Suprapubic skin (tissue), 4 donors: Measurements from ENCODE around the gene CAMK2G. TPM values are rescaled to one million over a fixed set of nuclear protein-coding genes. Genes with fewer than 3 reads are reported as not detected.

Experiments used
- DNase-seq, 2 donors: peaks; one replicate each; pipeline ENCODE4 v3.0.0-alpha.2; 2019; ENCODE audit warnings: low spot score in 2 of 2
- H3K27ac ChIP-seq: fragments of 200-600 bp; sonication (generic); one replicate; pipeline ENCODE4 v1.5.1; 2019
- H3K27me3 ChIP-seq: fragments of 200-600 bp; sonication (generic); one replicate; pipeline ENCODE4 v1.5.1; 2019
- H3K36me3 ChIP-seq: fragments of 200-600 bp; sonication (generic); one replicate; pipeline ENCODE4 v1.5.1; 2019
- H3K4me1 ChIP-seq: fragments of 200-600 bp; sonication (generic); one replicate; pipeline ENCODE4 v1.5.1; 2019
- H3K4me3 ChIP-seq: fragments of 200-600 bp; sonication (generic); one replicate; pipeline ENCODE4 v1.5.1; 2019; ENCODE audit warnings: mild to moderate bottlenecking
- H3K9me3 ChIP-seq: fragments of 200-600 bp; sonication (generic); one replicate; pipeline ENCODE4 v1.5.1; 2019
- CTCF ChIP-seq, 2 donors: fragments of 200-600 bp in 1 of 2; fragments of 450-650 bp in 1 of 2; sonication (generic) in 1 of 2; IDR thresholded peaks; one replicate each; pipeline ENCODE4 v1.5.1; 2016 to 2019; ENCODE audit warnings: antibody characterized with exemption in 2 of 2, mild to moderate bottlenecking in 1 of 2, moderate library complexity in 1 of 2
- EP300 ChIP-seq: sonication (generic); formaldehyde crosslinking; IDR thresholded peaks from one replicate; pipeline ENCODE4 v1.6.1; 2017; ENCODE audit warnings: antibody characterized with exemption
- POLR2A ChIP-seq, 2 donors: fragments of 450-650 bp; IDR thresholded peaks; one replicate each; pipeline ENCODE4 v1.6.1; 2017; ENCODE audit warnings: antibody characterized with exemption in 2 of 2, mild to moderate bottlenecking in 2 of 2, moderate library complexity in 2 of 2
- POLR2AphosphoS5 ChIP-seq, 3 donors: sonication (generic); formaldehyde crosslinking; IDR thresholded peaks; one replicate each; pipeline ENCODE4 v1.6.1; 2017; ENCODE audit warnings: antibody characterized with exemption in 3 of 3
- WGBS: methylation state at CpG from one replicate; pipeline ENCODE4 v1.1.5; 2018; 5-methylcytosine and 5-hydroxymethylcytosine counted together
- total RNA-seq, 4 donors: library from RNA; depleted of rRNA; stranded (reverse); fragments of >200 nt; gene quantifications; one replicate each; pipeline ENCODE4 v1.1.0, GENCODE V29; 2016

Gene CAMK2G
- total RNA-seq, 4 donors from 2014 or later, result 16.9 to 35.2 (median 20.6) TPM

GRCh38 chr10:73812657-73813056 is 61.7 kb downstream of the CAMK2G start:
- Histone ChIP-seq H3K4me1 (peaks cover 43% of the 10 kb centered on the region), H3K27ac (no peak overlapping the region), H3K4me3 (no peak overlapping the region), H3K27me3 (no peaks in the 10 kb centered on the region), H3K36me3 (peaks cover 40% of the 10 kb centered on the region), H3K9me3 (no peaks in the 10 kb centered on the region)
- no peak for DNase-seq
- 77% methylated on average over 4 of the region's 4 CpGs for WGBS
- TF ChIP-seq CTCF (IDR thresholded peaks at IDR 0.05) (no peak), POLR2AphosphoS5 (IDR thresholded peaks at IDR 0.05) (no peak), POLR2A (IDR thresholded peaks at IDR 0.05) (no peak), EP300 (no peak)

GRCh38 chr10:73810735-73811465 is 63.5 kb downstream of the CAMK2G start:
- WGBS, result 0% methylated on average over 10 of the region's 63 CpGs
- no peaks in the 10 kb centered on the region for H3K9me3 ChIP-seq
- peak overlapping the region; percentile 84 for H3K27ac ChIP-seq
- TF ChIP-seq CTCF (IDR thresholded peaks at IDR 0.05), result no peak
- TF ChIP-seq POLR2A (IDR thresholded peaks at IDR 0.05), result no peak
- no peak for TF ChIP-seq EP300
- TF ChIP-seq POLR2AphosphoS5 (IDR thresholded peaks at IDR 0.05), result no peak
- peaks cover 34% of the 10 kb centered on the region for H3K4me1 ChIP-seq
- H3K36me3 ChIP-seq, result peaks cover 48% of the 10 kb centered on the region
- DNase-seq, result no peak
- no peaks in the 10 kb centered on the region for H3K27me3 ChIP-seq
- H3K4me3 ChIP-seq, result peak overlapping the region; percentile 86

GRCh38 chr10:73810358-73810734 is 64.0 kb downstream of the CAMK2G start:
- no peaks in the 10 kb centered on the region for H3K27me3 ChIP-seq
- 64% methylated on average over 7 of the region's 7 CpGs for WGBS

GRCh38 chr10:73809061-73809818 is 65.1 kb downstream of the CAMK2G start:
- no peak for DNase-seq
- Histone ChIP-seq H3K4me1 (peaks cover 32% of the 10 kb centered on the region), H3K27ac (no peak overlapping the region), H3K4me3 (peak overlapping the region; percentile 86), H3K36me3 (peaks cover 59% of the 10 kb centered on the region), H3K27me3 (no peaks in the 10 kb centered on the region), H3K9me3 (no peaks in the 10 kb centered on the region)
- WGBS, result 65% methylated on average over 5 of the region's 5 CpGs
- TF ChIP-seq EP300, result no peak
- no peak for TF ChIP-seq POLR2AphosphoS5 (IDR thresholded peaks at IDR 0.05)
- no peak for TF ChIP-seq POLR2A (IDR thresholded peaks at IDR 0.05)
- TF ChIP-seq CTCF (IDR thresholded peaks at IDR 0.05), result no peak

More at GRCh38 chr10:73810358-73810734, 64.0 kb downstream of the CAMK2G start:
- no peak for DNase-seq
- Histone ChIP-seq H3K9me3 (no peaks in the 10 kb centered on the region), H3K4me1 (peaks cover 32% of the 10 kb centered on the region), H3K36me3 (peaks cover 54% of the 10 kb centered on the region), H3K27ac (peak overlapping the region; percentile 84), H3K4me3 (peak overlapping the region; percentile 86)
- no peak for TF ChIP-seq POLR2AphosphoS5 (IDR thresholded peaks at IDR 0.05)
- no peak for TF ChIP-seq POLR2A (IDR thresholded peaks at IDR 0.05)
- no peak for TF ChIP-seq EP300
- TF ChIP-seq CTCF (IDR thresholded peaks at IDR 0.05), result no peak
